Psoas muscle (tissue), 8 donors: ENCODE data around the gene MYO3B. TPM values are rescaled to one million over a fixed set of nuclear protein-coding genes. Genes with fewer than 3 reads are reported as not detected.

ENCODE experiments used
- ATAC-seq, 4 donors: fragments of 200-7000 bp; cut with Tn5 transposase; one replicate each; pipeline ENCODE4 v1.9.1; 2020; ENCODE audit warnings: moderate library complexity in 3 of 4, mild to moderate bottlenecking in 2 of 4
- DNase-seq, 2 donors: peaks; one replicate each; pipeline ENCODE4 v3.0.0-alpha.2; 2020
- H3K27ac ChIP-seq: fragments of 200-600 bp; one replicate; pipeline ENCODE4 v1.8.0; 2022
- H3K27me3 ChIP-seq, 3 donors: fragments of 200-600 bp in 1 of 3; one replicate each; pipeline versions ENCODE4 v1.6.1 to v1.8.0; 2013 to 2022; ENCODE audit warnings: low read length in 2 of 3, mild to moderate bottlenecking in 2 of 3, moderate library complexity in 1 of 3; ENCODE audit not compliant: insufficient read depth in 3 of 3
- H3K36me3 ChIP-seq, 2 donors: fragments of 200-600 bp in 1 of 2; one replicate each; pipeline versions ENCODE4 v1.6.1 to v1.8.0; 2013 to 2022; ENCODE audit warnings: low read depth in 1 of 2, mild to moderate bottlenecking in 1 of 2, moderate library complexity in 1 of 2; ENCODE audit not compliant: insufficient read depth in 1 of 2
- H3K4me1 ChIP-seq: fragments of 200-600 bp; one replicate; pipeline ENCODE4 v1.8.0; 2022
- H3K4me3 ChIP-seq: fragments of 200-600 bp; one replicate; pipeline ENCODE4 v1.8.0; 2022; ENCODE audit warnings: mild to moderate bottlenecking
- H3K9me3 ChIP-seq: fragments of 200-600 bp; one replicate; pipeline ENCODE4 v1.8.0; 2022
- CTCF ChIP-seq: fragments of 200-600 bp; IDR thresholded peaks from one replicate; pipeline ENCODE4 v1.8.0; 2022; ENCODE audit warnings: antibody characterized with exemption
- WGBS, 3 donors: extraction: QIAGEN DNeasy Blood & Tissue Kit; methylation state at CpG; one replicate each; pipeline versions ENCODE4 v1.1.6 to v1.1.7; 2013; 5-methylcytosine and 5-hydroxymethylcytosine counted together
- intact Hi-C, 2 donors: fragments of 100-400 bp; cut with DNase I; formaldehyde crosslinking; loops; one replicate each; pipeline versions ENCODE4 v1.11.0 to v1.14.2; 2022
- polyA plus RNA-seq, 3 donors: library from polyadenylated mRNA; stranded (reverse); fragments of 200-250 nt; gene quantifications; one replicate each; pipeline ENCODE4 v1.2.3, GENCODE V29; 2013
- total RNA-seq, 4 donors: library from RNA; stranded (reverse); fragmentation: NEBNext Ultra II Directional in 2 of 4; extraction: Animal tissue kit (Norgen Biotek cat#: 25700) in 2 of 4; gene quantifications; one replicate each; pipeline versions ENCODE4 v1.2.1 to v1.2.4, GENCODE V29; 2021 to 2023
- donor health status: healthy with polysubstance abuse.
- donor health status: DM: no; HTN: no; CAD: no; lungs with moderate emphysema.
- donor health status: Bipolar disorder and iron deficiency.
- donor health status: healthy.
- donor health status: DM: yes; HTN: yes; CAD: no.
- donor health status: DM: no; HTN: no; CAD: no.
- donor health status: DM: no; HTN: no; CAD: no.
- donor health status: DM: yes; HTN: yes; CAD: no.

MYO3B gene
- total and polyA plus RNA-seq, 7 donors: 0.04 to 0.32 TPM; not detected in 5

GRCh38 chr2:170222842-170223241, 44.9 kb downstream of the MYO3B start:
- Histone ChIP-seq H3K4me3 (no peak overlapping the region), H3K27me3 (no peaks in the 10 kb centered on the region), H3K9me3 (no peaks in the 10 kb centered on the region), H3K4me1 (no peaks in the 10 kb centered on the region), H3K36me3 (no peaks in the 10 kb centered on the region), H3K27ac (no peak overlapping the region)
- no peak for ATAC-seq
- 75 to 84% (median 75%) methylated on average over 2 of the region's 2 CpGs for WGBS, 3 donors
- intact Hi-C loops: no loop called here
- TF ChIP-seq CTCF: no peak
- no peak for DNase-seq

GRCh38 chr2:170224692-170225294, 46.8 kb downstream of the MYO3B start:
- ATAC-seq: no peak
- no peak for TF ChIP-seq CTCF
- H3K27ac ChIP-seq: no peak overlapping the region
- no peak for DNase-seq
- H3K4me1 ChIP-seq: no peaks in the 10 kb centered on the region
- 20 to 29% (median 27%) methylated on average over 7 of the region's 7 CpGs for WGBS, 3 donors
- H3K9me3 ChIP-seq: no peaks in the 10 kb centered on the region
- no peaks in the 10 kb centered on the region for H3K36me3 ChIP-seq
- no peak overlapping the region for H3K4me3 ChIP-seq
- H3K27me3 ChIP-seq: no peaks in the 10 kb centered on the region
- intact Hi-C loops: loop anchor here in 1 of 2 donors (5.0 kb wide), 1 partner anchor 842 kb away; no protein-coding TSS in a partner anchor

DNA sequence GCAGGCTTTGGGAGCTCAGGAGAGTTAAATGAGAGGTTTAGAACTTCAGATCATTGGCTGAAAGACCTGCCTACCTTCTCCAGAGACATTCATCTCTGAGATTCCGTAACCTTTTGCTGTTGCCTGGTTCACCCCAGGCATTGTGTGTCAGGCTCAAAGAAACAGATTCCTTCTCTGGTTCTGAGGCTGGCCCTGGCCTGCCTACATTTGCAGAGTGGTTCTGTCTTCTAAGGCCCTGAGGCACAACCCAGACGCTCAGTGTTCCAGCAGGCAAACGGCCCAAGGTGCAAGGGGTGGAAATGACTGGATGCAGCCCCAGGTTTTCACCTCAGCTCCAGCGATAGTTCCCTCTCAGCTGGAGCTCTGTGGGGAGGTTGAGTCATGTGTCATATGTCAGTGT, 48.3 kb downstream of the MYO3B start:
- 83 to 87% (median 85%) methylated on average over 4 of the region's 4 CpGs for WGBS, 3 donors
- intact Hi-C loops: loop anchor here in 1 of 2 donors (5.0 kb wide), 1 partner anchor 844 kb away; no protein-coding TSS in a partner anchor

DNA sequence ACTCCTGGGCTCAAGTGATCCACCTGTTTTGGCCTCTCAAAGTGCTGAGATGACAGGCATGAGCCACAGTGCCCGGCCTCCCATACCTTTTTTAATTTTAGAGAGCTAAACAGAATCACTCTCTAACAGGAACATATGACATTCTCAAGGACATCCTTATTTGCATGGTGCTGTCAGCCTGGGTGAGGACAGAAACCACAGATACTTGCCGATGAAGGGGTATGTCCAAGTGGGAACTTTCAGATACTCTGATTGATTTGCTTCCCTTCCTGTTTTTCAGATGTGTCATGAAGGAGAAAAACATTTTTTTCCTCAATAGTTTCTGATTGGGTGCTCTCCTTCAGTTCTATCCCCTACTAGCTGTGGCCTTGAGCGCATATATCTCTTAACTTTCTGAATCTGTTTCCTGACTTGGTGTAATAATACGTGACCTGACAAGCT, 49.6 kb downstream of the MYO3B start:
- H3K27ac ChIP-seq: no peak overlapping the region
- intact Hi-C loops: loop anchor here in 1 of 2 donors (5.0 kb wide), 1 partner anchor 845 kb away; no protein-coding TSS in a partner anchor
- no peaks in the 10 kb centered on the region for H3K36me3 ChIP-seq
- no peak for TF ChIP-seq CTCF
- H3K9me3 ChIP-seq: no peaks in the 10 kb centered on the region
- WGBS, 3 donors: 79 to 82% (median 80%) methylated on average over 4 of the region's 4 CpGs
- no peak for ATAC-seq
- no peak for DNase-seq
- no peak overlapping the region for H3K4me3 ChIP-seq
- H3K4me1 ChIP-seq: no peaks in the 10 kb centered on the region
- H3K27me3 ChIP-seq: no peaks in the 10 kb centered on the region

More for the DNA sequence above, 48.3 kb downstream of the MYO3B start:
- H3K27ac ChIP-seq: no peak overlapping the region
- H3K9me3 ChIP-seq: no peaks in the 10 kb centered on the region
- no peaks in the 10 kb centered on the region for H3K36me3 ChIP-seq
- DNase-seq: no peak
- no peak for TF ChIP-seq CTCF
- no peaks in the 10 kb centered on the region for H3K27me3 ChIP-seq
- no peak for ATAC-seq
- H3K4me1 ChIP-seq: no peaks in the 10 kb centered on the region
- H3K4me3 ChIP-seq: no peak overlapping the region
